PC-9 (cell line): Measurements from ENCODE around the gene PSMC4. TPM values are rescaled to one million over a fixed set of nuclear protein-coding genes. Genes with fewer than 3 reads are reported as not detected.

Experiments used
- BruUV-seq: library from RNA; stranded (reverse); fragments of 400-500 nt; replicated peaks from 2 replicates; lab custom pipeline; 2021; lab: Mats Ljungman, UMichigan
- CTCF ChIA-PET: fragments of 300-600 bp; sonication (Branson Sonifier 250); formaldehyde crosslinking; loops from one replicate; lab custom pipeline; 2022; ENCODE audit warnings: antibody characterized with exemption; lab: Charles Lee
- POLR2A ChIA-PET: fragments of 300-600 bp; sonication (Branson Sonifier 250); formaldehyde crosslinking; loops from one replicate; lab custom pipeline; 2022; ENCODE audit warnings: antibody characterized with exemption; ENCODE audit not compliant: unreplicated experiment; lab: Charles Lee
- DNase-seq, 2 experiments: peaks; one replicate each; pipeline versions ENCODE4 v3.0.0 to v3.0.0-alpha.2; 2015 to 2022; ENCODE audit warnings: mixed read lengths in 1 of 2
- H2AFZ ChIP-seq: fragments of 200-600 bp; sonication (generic); 2 replicates; pipeline ENCODE4 v1.8.1; 2017; ENCODE audit warnings: antibody characterized with exemption
- H3F3A ChIP-seq: fragments of 200-600 bp; sonication (generic); 2 replicates; pipeline ENCODE4 v1.8.1; 2017; ENCODE audit warnings: antibody characterized with exemption, mild to moderate bottlenecking, low read depth; ENCODE audit not compliant: insufficient read depth
- H3K27ac ChIP-seq: fragments of 200-600 bp; sonication (generic); 2 replicates; pipeline ENCODE4 v1.6.1; 2016; ENCODE audit warnings: mixed run types
- H3K27me3 ChIP-seq: fragments of 200-600 bp; sonication (generic); 2 replicates; pipeline ENCODE4 v1.6.1; 2016; ENCODE audit warnings: low read depth, mixed run types; ENCODE audit not compliant: insufficient read depth
- H3K36me3 ChIP-seq: fragments of 200-600 bp; sonication (generic); 2 replicates; pipeline ENCODE4 v1.6.1; 2016; ENCODE audit warnings: low read depth, mixed run types
- H3K4me1 ChIP-seq: fragments of 200-600 bp; sonication (generic); replicated peaks from 2 replicates; pipeline ENCODE4 v1.6.1; 2016; ENCODE audit warnings: mixed run types; ENCODE audit not compliant: insufficient read depth
- H3K4me2 ChIP-seq: fragments of 200-600 bp; sonication (generic); 2 replicates; pipeline ENCODE4 v1.6.1; 2017; ENCODE audit warnings: mixed run types
- H3K4me3 ChIP-seq: fragments of 200-600 bp; sonication (generic); 2 replicates; pipeline ENCODE4 v1.6.1; 2016; ENCODE audit warnings: mixed run types
- H3K79me2 ChIP-seq: fragments of 200-600 bp; sonication (generic); 2 replicates; pipeline ENCODE4 v1.6.1; 2017; ENCODE audit warnings: low read depth, mixed run types
- H3K9me2 ChIP-seq: fragments of 200-600 bp; sonication (generic); 2 replicates; pipeline ENCODE4 v1.8.1; 2017; ENCODE audit warnings: mild to moderate bottlenecking; ENCODE audit not compliant: insufficient read depth
- H3K9me3 ChIP-seq: fragments of 200-600 bp; sonication (generic); 2 replicates; pipeline ENCODE4 v1.8.1; 2016; ENCODE audit warnings: low read depth; ENCODE audit not compliant: insufficient read depth
- H4K20me1 ChIP-seq: fragments of 200-600 bp; sonication (generic); 2 replicates; pipeline ENCODE4 v1.8.1; 2017; ENCODE audit not compliant: insufficient read depth
- CTCF ChIP-seq: fragments of 200-600 bp; sonication (generic); conservative IDR thresholded peaks from 2 replicates; pipeline ENCODE4 v1.6.1; 2017; ENCODE audit warnings: mixed run types, antibody characterized with exemption, mild to moderate bottlenecking, moderate library complexity
- EZH2 ChIP-seq: fragments of 200-600 bp; sonication (generic); IDR thresholded peaks from 2 replicates; pipeline ENCODE4 v1.8.0; 2017; ENCODE audit warnings: antibody characterized with exemption, low read depth
- intact Hi-C: fragments of 100-400 bp; cut with micrococcal nuclease; formaldehyde crosslinking; loops from one replicate; pipeline ENCODE4 v1.10.0; 2022; ENCODE audit not compliant: unreplicated experiment
- total RNA-seq: library from RNA; stranded (reverse); gene quantifications from 2 replicates; pipeline ENCODE4 v1.2.3, GENCODE V29; 2021

The PSMC4 gene
- total RNA-seq, 1 experiment from 2014 or later = 110 TPM

DNA sequence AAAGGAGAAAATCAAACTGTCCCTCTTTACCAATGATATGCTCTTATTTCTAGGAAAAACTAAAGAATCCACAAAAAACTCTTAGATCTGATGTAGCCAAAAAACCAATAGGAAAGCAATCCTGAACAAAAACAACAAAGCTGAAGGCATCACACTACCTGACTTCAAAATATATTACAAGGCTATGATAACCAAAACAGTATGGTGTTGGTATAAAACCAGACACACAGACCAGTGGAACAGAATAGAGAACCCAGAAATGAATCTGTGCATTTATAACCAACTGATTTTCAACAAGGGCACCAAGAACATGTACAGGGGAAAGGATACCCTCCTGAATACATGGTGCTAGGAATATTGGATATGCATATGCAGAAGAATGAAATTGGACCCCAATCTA, 16.2 kb downstream of the PSMC4 start:
- Histone ChIP-seq H3K4me3 (no peak overlapping the region), H3K27me3 (no peaks in the 10 kb centered on the region), H3K36me3 (peaks cover 11% of the 10 kb centered on the region), H3K4me1 (no peaks in the 10 kb centered on the region), H4K20me1 (peaks cover 5% of the 10 kb centered on the region; the same call in 1 of the 2 replicates), H3K79me2 (no peaks in the 10 kb centered on the region), H2AFZ (no peak overlapping the region), H3K9me2 (no peaks in the 10 kb centered on the region), H3K27ac (no peak overlapping the region), H3F3A (peaks cover 14% of the 10 kb centered on the region), H3K9me3 (peaks cover 24% of the 10 kb centered on the region), H3K4me2 (no peak overlapping the region)
- no peak for DNase-seq
- intact Hi-C loops = no loop called here
- TF ChIP-seq EZH2 (no peak), CTCF (no peak)
- ChIA-PET CTCF (no interaction called here), POLR2A (no interaction called here)
- no TSS peak for BruUV-seq

DNA sequence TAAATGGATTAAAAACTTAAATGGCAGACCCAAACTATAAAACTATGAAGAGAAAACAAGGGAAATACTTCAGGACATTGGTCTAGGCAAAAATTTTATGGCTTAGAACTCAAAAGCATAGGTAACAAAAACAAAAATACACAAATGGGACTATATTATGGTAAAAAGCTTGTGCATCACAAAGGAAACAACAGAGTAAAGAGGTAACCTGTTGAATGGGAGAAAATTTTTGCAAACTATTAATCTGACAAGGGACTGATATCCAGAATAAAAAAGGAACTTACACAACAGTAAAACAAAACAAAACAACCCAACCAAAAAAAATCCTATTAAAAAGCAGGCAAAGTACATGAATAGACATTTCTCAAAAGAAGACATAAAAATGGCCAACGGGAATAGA, 16.6 kb downstream of the PSMC4 start:
- intact Hi-C loops = no loop called here
- ChIA-PET POLR2A (no interaction called here), CTCF (no interaction called here)
- no peak overlapping the region for H3K4me2 ChIP-seq
- H4K20me1 ChIP-seq = 0 out of 2 replicates have a peak, but pooled peaks cover 3% of the 10 kb centered on the region
- no peak for DNase-seq
- no peaks in the 10 kb centered on the region for H3K27me3 ChIP-seq
- TF ChIP-seq EZH2 (no peak), CTCF (no peak)
- H3K79me2 ChIP-seq = no peaks in the 10 kb centered on the region
- H3F3A ChIP-seq = peaks cover 9% of the 10 kb centered on the region; the same call in 1 of the 2 replicates
- peaks cover 24% of the 10 kb centered on the region for H3K9me3 ChIP-seq
- H3K4me1 ChIP-seq = no peaks in the 10 kb centered on the region
- no peak overlapping the region for H3K4me3 ChIP-seq
- no TSS peak for BruUV-seq
- H3K36me3 ChIP-seq = peaks cover 7% of the 10 kb centered on the region
- no peak overlapping the region for H3K27ac ChIP-seq
- H3K9me2 ChIP-seq = no peaks in the 10 kb centered on the region
- no peak overlapping the region for H2AFZ ChIP-seq

- intact Hi-C loops = no loop called here
- no peak for DNase-seq
- no peaks in the 10 kb centered on the region for H3F3A ChIP-seq
- no peak overlapping the region for H3K4me3 ChIP-seq
- no peak overlapping the region for H3K27ac ChIP-seq
- H4K20me1 ChIP-seq = no peaks in the 10 kb centered on the region
- no peaks in the 10 kb centered on the region for H3K27me3 ChIP-seq
- ChIA-PET CTCF (no interaction called here), POLR2A (no interaction called here)
- H3K9me3 ChIP-seq = peaks cover 13% of the 10 kb centered on the region; the same call in 1 of the 2 replicates
- no TSS peak for BruUV-seq
- H3K4me1 ChIP-seq = peaks cover 8% of the 10 kb centered on the region; the same call in 1 of the 2 replicates
- H3K79me2 ChIP-seq = 0 out of 2 replicates have a peak, but pooled peaks cover 3% of the 10 kb centered on the region
- no peak overlapping the region for H2AFZ ChIP-seq
- H3K36me3 ChIP-seq = no peaks in the 10 kb centered on the region
- TF ChIP-seq CTCF = no peak
- no peak for TF ChIP-seq EZH2
- H3K4me2 ChIP-seq = no peak overlapping the region
- H3K9me2 ChIP-seq = no peaks in the 10 kb centered on the region
These were observed 22.6 kb downstream of the PSMC4 start for GRCh38 chr19:39993605-39994004.
